ENCODE measurements around the gene DSCAM. TPM values are rescaled to one million over a fixed set of nuclear protein-coding genes. Genes with fewer than 3 reads are reported as not detected.

The DSCAM gene
- total RNA-seq, 4 donors from 2014 or later: 0.04 to 0.06 TPM; not detected in 2

DNA sequence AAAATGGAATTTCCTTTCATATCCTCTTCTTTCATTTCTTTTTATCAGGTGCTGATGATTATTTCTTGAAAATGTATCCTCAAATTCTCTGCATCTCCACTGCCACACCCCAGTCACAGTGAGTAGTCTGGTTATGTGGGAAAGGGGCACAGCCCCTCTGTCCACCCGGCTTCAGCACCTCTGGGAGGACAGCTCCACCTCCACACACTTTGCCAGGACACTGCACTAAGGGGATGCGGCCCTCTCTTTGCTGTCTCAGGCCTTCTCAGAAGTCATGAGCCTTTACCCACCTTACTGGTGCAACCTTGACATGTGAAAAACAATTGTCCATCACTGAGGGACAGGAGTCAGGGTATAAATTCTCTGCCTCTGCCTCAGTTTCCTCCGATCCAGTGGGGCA lies 546.7 kb downstream of the DSCAM start:
- Histone ChIP-seq H3K4me3 (no peak overlapping the region), H3K27ac (no peak overlapping the region), H3K4me1 (no peaks in the 10 kb centered on the region), H3K36me3 (no peaks in the 10 kb centered on the region), H3K9me3 (peaks cover 0 to 13% (median 0%) of the 10 kb centered on the region in 3 donors), H3K27me3 (no peaks in the 10 kb centered on the region)
- TF ChIP-seq POLR2A (IDR thresholded peaks at IDR 0.05): no peak
- intact Hi-C loops (cut with DNase I): no loop called here
- no peak for DNase-seq
- whole genome bisulfite sequencing, 2 donors: 50 to 53% methylated on average over 2 to 3 of the region's 3 CpGs

DNA sequence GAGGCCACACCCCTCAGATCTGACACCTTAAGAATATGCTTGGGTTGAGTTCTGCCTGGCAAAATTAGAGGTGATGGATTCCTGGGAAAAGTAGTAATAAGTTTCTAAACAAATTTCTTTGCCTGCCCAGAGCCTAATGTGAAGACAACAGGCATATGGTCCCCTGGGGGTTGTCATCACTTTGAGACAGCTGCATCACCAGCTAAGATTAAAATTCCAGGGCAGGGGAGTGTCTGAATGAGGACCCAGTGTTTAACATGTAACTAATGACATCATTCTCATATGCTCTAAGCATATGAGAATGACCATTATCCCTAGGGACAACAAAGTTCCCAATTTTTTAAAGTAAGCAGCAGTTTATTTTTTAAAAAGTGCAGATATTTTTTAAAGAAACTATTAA lies 547.5 kb downstream of the DSCAM start:
- Histone ChIP-seq H3K36me3 (no peaks in the 10 kb centered on the region), H3K27me3 (no peaks in the 10 kb centered on the region), H3K4me3 (no peak overlapping the region), H3K4me1 (no peaks in the 10 kb centered on the region), H3K9me3 (peaks cover 0 to 13% (median 0%) of the 10 kb centered on the region in 3 donors), H3K27ac (no peak overlapping the region)
- TF ChIP-seq, protein P1, sequence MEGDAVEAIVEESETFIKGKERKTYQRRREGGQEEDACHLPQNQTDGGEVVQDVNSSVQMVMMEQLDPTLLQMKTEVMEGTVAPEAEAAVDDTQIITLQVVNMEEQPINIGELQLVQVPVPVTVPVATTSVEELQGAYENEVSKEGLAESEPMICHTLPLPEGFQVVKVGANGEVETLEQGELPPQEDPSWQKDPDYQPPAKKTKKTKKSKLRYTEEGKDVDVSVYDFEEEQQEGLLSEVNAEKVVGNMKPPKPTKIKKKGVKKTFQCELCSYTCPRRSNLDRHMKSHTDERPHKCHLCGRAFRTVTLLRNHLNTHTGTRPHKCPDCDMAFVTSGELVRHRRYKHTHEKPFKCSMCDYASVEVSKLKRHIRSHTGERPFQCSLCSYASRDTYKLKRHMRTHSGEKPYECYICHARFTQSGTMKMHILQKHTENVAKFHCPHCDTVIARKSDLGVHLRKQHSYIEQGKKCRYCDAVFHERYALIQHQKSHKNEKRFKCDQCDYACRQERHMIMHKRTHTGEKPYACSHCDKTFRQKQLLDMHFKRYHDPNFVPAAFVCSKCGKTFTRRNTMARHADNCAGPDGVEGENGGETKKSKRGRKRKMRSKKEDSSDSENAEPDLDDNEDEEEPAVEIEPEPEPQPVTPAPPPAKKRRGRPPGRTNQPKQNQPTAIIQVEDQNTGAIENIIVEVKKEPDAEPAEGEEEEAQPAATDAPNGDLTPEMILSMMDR (IDR thresholded peaks at IDR 0.05): no peak
- TF ChIP-seq POLR2A (IDR thresholded peaks at IDR 0.05): no peak
- intact Hi-C loops (cut with DNase I): no loop called here
- DNase-seq: no peak

DNA sequence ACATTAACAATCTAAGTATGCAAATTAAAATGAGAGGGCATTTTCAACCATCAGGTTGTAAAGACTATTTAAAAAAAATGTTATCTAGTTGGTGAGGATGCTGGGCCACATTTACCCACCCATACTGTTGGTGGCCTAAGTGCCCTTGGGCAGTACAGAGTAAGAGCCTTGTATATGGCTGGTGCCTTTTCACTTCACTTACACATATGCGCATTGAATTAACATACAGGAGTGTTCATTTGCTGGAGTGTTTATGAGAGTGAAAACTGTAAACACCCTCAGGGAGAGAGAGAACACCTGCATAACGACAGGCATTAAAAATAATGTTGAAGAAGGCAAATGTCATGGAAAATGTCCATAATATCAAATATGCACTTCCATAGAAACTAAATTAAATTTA lies 552.6 kb downstream of the DSCAM start:
- Histone ChIP-seq H3K27me3 (no peaks in the 10 kb centered on the region), H3K4me3 (no peak overlapping the region), H3K9me3 (no peaks in the 10 kb centered on the region), H3K36me3 (no peaks in the 10 kb centered on the region), H3K4me1 (no peaks in the 10 kb centered on the region), H3K27ac (no peak overlapping the region)
- intact Hi-C loops (cut with DNase I): no loop called here
- WGBS, 2 donors: 63 to 67% methylated on average over 2 of the region's 2 CpGs
- DNase-seq: no peak
- TF ChIP-seq, protein P1 (IDR thresholded peaks at IDR 0.05): no peak
- no peak for TF ChIP-seq POLR2A (IDR thresholded peaks at IDR 0.05)

DNA sequence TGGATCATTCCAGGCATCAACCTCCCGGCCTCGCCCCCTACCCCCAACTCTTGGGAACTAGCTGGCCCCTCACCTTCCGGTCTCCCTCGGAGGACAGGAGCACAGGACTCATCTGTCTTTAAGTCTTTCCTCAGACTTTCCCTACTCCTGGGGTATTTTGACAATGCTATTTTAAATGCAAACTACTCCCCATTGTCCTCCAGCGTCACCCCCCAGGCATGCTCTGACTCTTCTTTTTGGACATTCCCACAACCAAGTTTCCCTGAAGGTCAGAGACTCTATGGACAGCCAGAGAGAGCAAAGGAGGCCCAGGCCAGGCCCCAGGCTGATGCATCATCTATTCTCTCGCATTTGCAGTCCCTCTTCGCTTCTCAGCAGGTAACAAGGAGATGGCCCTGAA lies 555.4 kb downstream of the DSCAM start:
- no peaks in the 10 kb centered on the region for H3K36me3 ChIP-seq
- H3K4me1 ChIP-seq: no peaks in the 10 kb centered on the region
- no peaks in the 10 kb centered on the region for H3K9me3 ChIP-seq
- no peak overlapping the region for H3K4me3 ChIP-seq
- H3K27ac ChIP-seq: no peak overlapping the region
- DNase-seq: no peak
- H3K27me3 ChIP-seq: no peaks in the 10 kb centered on the region
- WGBS, 2 donors: 76 to 78% methylated on average over 7 of the region's 7 CpGs
- TF ChIP-seq, protein P1 (IDR thresholded peaks at IDR 0.05): no peak
- intact Hi-C loops (cut with DNase I): no loop called here

DNA sequence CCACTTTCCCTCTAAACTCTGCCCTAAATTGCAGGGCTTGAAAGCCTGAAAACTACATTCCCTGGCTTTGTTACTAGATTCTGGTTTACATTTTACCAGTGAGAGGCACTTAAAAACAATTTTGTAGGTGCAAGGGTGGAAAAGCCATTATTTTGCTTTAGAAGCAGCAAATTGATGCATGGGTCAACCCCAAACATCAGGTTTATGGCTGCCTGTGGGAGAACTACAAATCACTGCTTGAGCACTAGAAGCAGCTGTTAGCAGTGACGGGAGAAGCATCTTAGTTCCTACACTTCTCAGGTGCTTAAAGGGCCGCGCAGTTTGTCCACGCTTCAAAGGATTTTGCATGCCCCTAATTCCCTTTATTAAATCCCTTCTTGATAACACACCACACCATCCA lies 562.5 kb downstream of the DSCAM start:
- intact Hi-C loops (cut with DNase I): no loop called here
- peaks cover 0 to 5% (median 0%) of the 10 kb centered on the region in 4 donors for H3K27me3 ChIP-seq
- H3K27ac ChIP-seq: no peak overlapping the region
- no peak overlapping the region for H3K4me3 ChIP-seq
- H3K9me3 ChIP-seq: no peaks in the 10 kb centered on the region
- H3K4me1 ChIP-seq: no peaks in the 10 kb centered on the region
- no peaks in the 10 kb centered on the region for H3K36me3 ChIP-seq
- 69 to 70% methylated on average over 4 of the region's 4 CpGs for WGBS, 2 donors
- no peak for DNase-seq
- no peak for TF ChIP-seq POLR2A (IDR thresholded peaks at IDR 0.05)
- TF ChIP-seq, protein P1 (IDR thresholded peaks at IDR 0.05): no peak
